Right lobe of liver (tissue), 6 donors: ENCODE data around the gene GADL1. TPM values are rescaled to one million over a fixed set of nuclear protein-coding genes. Genes with fewer than 3 reads are reported as not detected.

ENCODE experiments used
- ATAC-seq, 4 donors: fragments of 200-7000 bp; cut with Tn5 transposase; one replicate each; pipeline ENCODE4 v1.9.1; 2020; ENCODE audit warnings: mild to moderate bottlenecking in 4 of 4, moderate library complexity in 4 of 4
- DNase-seq, 3 donors: peaks; one replicate each; pipeline ENCODE4 v3.0.0-alpha.2; 2020
- H3K27ac ChIP-seq, 3 donors: fragments of 200-600 bp; one replicate each; pipeline ENCODE4 v1.8.0; 2022
- H3K27me3 ChIP-seq, 2 donors: fragments of 200-600 bp; one replicate each; pipeline ENCODE4 v1.8.0; 2022
- H3K36me3 ChIP-seq, 4 donors: fragments of 200-600 bp; sonication (generic) in 1 of 4; one replicate each; pipeline versions ENCODE4 v1.5.1 to v1.8.0; 2017 to 2022; ENCODE audit warnings: control low read depth in 1 of 4
- H3K4me1 ChIP-seq, 4 donors: fragments of 200-600 bp; sonication (generic) in 1 of 4; one replicate each; pipeline versions ENCODE4 v1.5.1 to v1.8.0; 2017 to 2022; ENCODE audit warnings: control low read depth in 1 of 4
- H3K4me3 ChIP-seq, 3 donors: fragments of 200-600 bp; one replicate each; pipeline ENCODE4 v1.8.0; 2022
- H3K9me3 ChIP-seq, 4 donors: fragments of 200-600 bp; sonication (generic) in 1 of 4; one replicate each; pipeline versions ENCODE4 v1.5.1 to v1.8.0; 2017 to 2022; ENCODE audit warnings: control low read depth in 1 of 4
- POLR2A ChIP-seq: fragments of 450-650 bp; IDR thresholded peaks from one replicate; pipeline ENCODE4 v1.6.1; 2017; ENCODE audit warnings: antibody characterized with exemption, mild to moderate bottlenecking
- WGBS: methylation state at CpG from one replicate; pipeline ENCODE4 v1.1.6; 2018; ENCODE audit warnings: low coverage, low lambda C conversion rate; ENCODE audit not compliant: insufficient coverage; ENCODE audit errors: missing lambda C conversion rate; 5-methylcytosine and 5-hydroxymethylcytosine counted together
- intact Hi-C, 2 donors: fragments of 100-400 bp; cut with DNase I; formaldehyde crosslinking; loops; one replicate each; pipeline versions ENCODE4 v1.11.2 to v1.14.1; 2022
- total RNA-seq, 6 experiments: library from RNA; depleted of rRNA in 2 of 6; stranded (reverse); fragments of >200 nt in 2 of 6; fragmentation: NEBNext Ultra II Directional in 3 of 6; extraction: Animal tissue kit (Norgen Biotek cat#: 25700) in 3 of 6; gene quantifications; one replicate each; pipeline versions ENCODE4 v1.1.0 to v1.2.4, GENCODE V29; 2016 to 2023
- TF ChIP-seq, protein P1 (sequence below), 4 donors: fragments of 200-600 bp in 3 of 4; fragments of 450-650 bp in 1 of 4; IDR thresholded peaks; one replicate each; pipeline versions ENCODE4 v1.5.1 to v1.8.0; 2016 to 2022; ENCODE audit warnings: antibody characterized with exemption in 4 of 4, mild to moderate bottlenecking in 2 of 4
- donor health status: DM: no; HTN: yes; CAD: no.
- donor health status: DM: no; HTN: no; CAD: no.
- donor health status: DM: no; HTN: no; CAD: no.
- donor health status: DM: no; HTN: yes; CAD: no.
- donor health status: DM: no; HTN: yes; CAD: no.

The GADL1 gene
- total RNA-seq, 6 experiments from 2014 or later, result not detected

- no peak for ATAC-seq
- intact Hi-C loops, result no loop called here
These were observed 164.9 kb downstream of the GADL1 start for GRCh38 chr3:30729512-30729911.

DNA sequence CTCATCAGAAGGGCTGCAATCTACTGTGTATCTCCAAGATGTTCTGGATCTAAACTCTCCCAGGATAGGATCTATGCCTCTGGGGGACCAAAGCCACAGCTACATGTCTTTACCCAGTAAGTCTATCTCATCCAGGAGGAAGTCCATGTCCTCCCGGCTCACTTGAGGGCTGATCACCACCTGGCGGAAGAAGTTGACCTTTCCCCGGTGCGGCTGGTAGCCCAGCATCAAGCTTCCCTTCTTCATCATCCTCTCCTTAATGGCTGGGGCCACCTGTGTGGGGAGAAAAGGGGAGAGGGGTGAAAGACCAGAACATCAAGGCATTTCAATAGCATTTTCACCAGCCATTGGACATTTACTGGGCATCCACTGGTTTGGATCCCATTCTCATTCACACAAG is 166.3 kb downstream of the GADL1 start:
- DNase-seq, result no peak
- no peaks in the 10 kb centered on the region for H3K27me3 ChIP-seq
- TF ChIP-seq, protein P1, sequence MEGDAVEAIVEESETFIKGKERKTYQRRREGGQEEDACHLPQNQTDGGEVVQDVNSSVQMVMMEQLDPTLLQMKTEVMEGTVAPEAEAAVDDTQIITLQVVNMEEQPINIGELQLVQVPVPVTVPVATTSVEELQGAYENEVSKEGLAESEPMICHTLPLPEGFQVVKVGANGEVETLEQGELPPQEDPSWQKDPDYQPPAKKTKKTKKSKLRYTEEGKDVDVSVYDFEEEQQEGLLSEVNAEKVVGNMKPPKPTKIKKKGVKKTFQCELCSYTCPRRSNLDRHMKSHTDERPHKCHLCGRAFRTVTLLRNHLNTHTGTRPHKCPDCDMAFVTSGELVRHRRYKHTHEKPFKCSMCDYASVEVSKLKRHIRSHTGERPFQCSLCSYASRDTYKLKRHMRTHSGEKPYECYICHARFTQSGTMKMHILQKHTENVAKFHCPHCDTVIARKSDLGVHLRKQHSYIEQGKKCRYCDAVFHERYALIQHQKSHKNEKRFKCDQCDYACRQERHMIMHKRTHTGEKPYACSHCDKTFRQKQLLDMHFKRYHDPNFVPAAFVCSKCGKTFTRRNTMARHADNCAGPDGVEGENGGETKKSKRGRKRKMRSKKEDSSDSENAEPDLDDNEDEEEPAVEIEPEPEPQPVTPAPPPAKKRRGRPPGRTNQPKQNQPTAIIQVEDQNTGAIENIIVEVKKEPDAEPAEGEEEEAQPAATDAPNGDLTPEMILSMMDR (IDR thresholded peaks at IDR 0.05), result no peak
- no peak for TF ChIP-seq POLR2A
- H3K9me3 ChIP-seq, result no peaks in the 10 kb centered on the region
- no peak for ATAC-seq
- intact Hi-C loops, result no loop called here
- H3K4me3 ChIP-seq, result no peak overlapping the region
- no peaks in the 10 kb centered on the region for H3K4me1 ChIP-seq
- WGBS, result no CpG with 5 or more reads among the region's 4 CpGs
- no peaks in the 10 kb centered on the region for H3K36me3 ChIP-seq
- H3K27ac ChIP-seq, result no peak overlapping the region

More at GRCh38 chr3:30729512-30729911, 164.9 kb downstream of the GADL1 start:
- DNase-seq, result no peak
- 80% methylated on average over 2 of the region's 2 CpGs for WGBS
- no peaks in the 10 kb centered on the region for H3K36me3 ChIP-seq
- no peaks in the 10 kb centered on the region for H3K27me3 ChIP-seq
- no peak overlapping the region for H3K4me3 ChIP-seq
- no peak for TF ChIP-seq POLR2A
- TF ChIP-seq, protein P1 (IDR thresholded peaks at IDR 0.05), result no peak
- no peak overlapping the region for H3K27ac ChIP-seq
- H3K4me1 ChIP-seq, result no peaks in the 10 kb centered on the region
- H3K9me3 ChIP-seq, result no peaks in the 10 kb centered on the region

GRCh38 chr3:30724863-30725262 is 169.6 kb downstream of the GADL1 start:
- 98% methylated on average over 3 of the region's 3 CpGs for WGBS
- intact Hi-C loops, result no loop called here

DNA sequence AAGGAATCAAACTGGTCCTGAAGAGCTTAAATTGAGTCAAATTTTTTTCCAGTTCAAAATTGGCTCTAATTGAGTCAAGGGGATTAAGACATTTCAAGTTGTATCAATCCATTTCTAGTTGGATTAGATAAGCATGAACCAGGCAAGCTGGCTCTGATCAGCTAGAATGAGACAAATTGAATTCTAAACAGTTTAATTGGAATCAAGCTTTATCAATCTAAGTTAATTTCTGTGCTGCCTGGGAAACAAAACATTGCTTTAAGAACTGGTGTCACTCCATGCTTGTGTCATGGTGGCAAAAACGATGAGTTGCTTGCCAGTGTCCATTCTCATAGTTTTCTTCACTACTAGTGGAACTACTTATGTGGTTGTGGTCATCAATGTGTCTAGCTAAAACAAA is 171.2 kb downstream of the GADL1 start:
- TF ChIP-seq, protein P1 (IDR thresholded peaks at IDR 0.05), result no peak
- TF ChIP-seq POLR2A, result no peak
- no peaks in the 10 kb centered on the region for H3K27me3 ChIP-seq
- H3K36me3 ChIP-seq, result no peaks in the 10 kb centered on the region
- H3K4me1 ChIP-seq, result peaks cover 0 to 16% (median 2%) of the 10 kb centered on the region in 4 donors
- DNase-seq (no peak), ATAC-seq (no peak)
- H3K27ac ChIP-seq, result no peak overlapping the region
- intact Hi-C loops, result no loop called here
- no peaks in the 10 kb centered on the region for H3K9me3 ChIP-seq
- no peak overlapping the region for H3K4me3 ChIP-seq
- 83% methylated on average over 1 of the region's 1 CpG for WGBS

More at GRCh38 chr3:30724863-30725262, 169.6 kb downstream of the GADL1 start:
- Histone ChIP-seq H3K4me1 (peaks cover 0 to 16% (median 2%) of the 10 kb centered on the region in 4 donors), H3K36me3 (no peaks in the 10 kb centered on the region), H3K27ac (no peak overlapping the region), H3K27me3 (no peaks in the 10 kb centered on the region), H3K4me3 (no peak overlapping the region), H3K9me3 (no peaks in the 10 kb centered on the region)
- ATAC-seq (no peak), DNase-seq (no peak)
- TF ChIP-seq, protein P1 (IDR thresholded peaks at IDR 0.05), result no peak
- no peak for TF ChIP-seq POLR2A

DNA sequence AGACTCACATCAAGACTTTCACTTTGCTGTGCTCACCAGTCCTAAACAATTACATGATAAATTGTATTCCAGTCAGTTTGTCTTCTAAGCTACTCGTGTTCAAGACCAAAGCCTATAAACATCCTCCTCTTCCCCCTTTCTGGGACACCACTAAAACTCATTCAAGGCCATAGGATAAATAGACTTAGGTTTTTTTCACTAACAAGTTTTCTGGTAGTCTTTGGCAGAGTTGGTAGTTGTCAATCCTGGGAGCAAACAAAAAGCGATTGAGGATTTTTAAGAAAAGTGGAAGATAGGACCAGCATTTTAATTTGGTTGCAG is 173.2 kb downstream of the GADL1 start:
- ATAC-seq (no peak), DNase-seq (no peak)
- 35% methylated on average over 2 of the region's 2 CpGs for WGBS
- no peak overlapping the region for H3K4me3 ChIP-seq
- H3K4me1 ChIP-seq, result peaks cover 0 to 16% (median 2%) of the 10 kb centered on the region in 4 donors
- peak overlapping the region in 2 of 3 donors; percentile 6 to 17 for H3K27ac ChIP-seq
- no peaks in the 10 kb centered on the region for H3K9me3 ChIP-seq
- no peaks in the 10 kb centered on the region for H3K36me3 ChIP-seq
- no peaks in the 10 kb centered on the region for H3K27me3 ChIP-seq
- intact Hi-C loops, result no loop called here
- TF ChIP-seq, protein P1 (IDR thresholded peaks at IDR 0.05), result no peak
- TF ChIP-seq POLR2A, result no peak
